ENCODE measurements around the gene AKAP13. TPM values are rescaled to one million over a fixed set of nuclear protein-coding genes. Genes with fewer than 3 reads are reported as not detected.
"Not testable (repeated sequence)": the region's sequence is repeated elsewhere in the genome, so short reads cannot be mapped to it uniquely, and the experiment has no call there.

Gene AKAP13
- total and polyA plus RNA-seq, 2 experiments from 2014 or later = 53.1 to 108 TPM

- no peak for DNase-seq (ENCODE audit: low read depth in 1 of 2, low spot score in 1 of 2)
- TF ChIP-seq CTCF (IDR thresholded peaks at IDR 0.05; ENCODE audit: low read depth, low read length) = no peak
- Histone ChIP-seq H3K27ac (no peak overlapping the region), H3K27me3 (no peaks in the 10 kb centered on the region), H3K36me3 (peaks cover 3% of the 10 kb centered on the region), H3K4me3 (no peak overlapping the region), H3K4me1 (ENCODE audit: low read depth) (peaks cover 5% of the 10 kb centered on the region), H3K9me3 (ENCODE audit: low read depth) (no peaks in the 10 kb centered on the region)
Observed at GRCh38 chr15:85525755-85526154, 145.4 kb downstream of the AKAP13 start.

GRCh38 chr15:85527895-85528294 is 147.5 kb downstream of the AKAP13 start:
- no peak for TF ChIP-seq CTCF (IDR thresholded peaks at IDR 0.05; ENCODE audit: low read depth, low read length)
- no peak overlapping the region for H3K27ac ChIP-seq
- peaks cover 5% of the 10 kb centered on the region for H3K4me1 ChIP-seq (ENCODE audit: low read depth)

GRCh38 chr15:85530079-85530478 is 149.7 kb downstream of the AKAP13 start:
- Histone ChIP-seq H3K36me3 (peaks cover 6% of the 10 kb centered on the region), H3K27me3 (no peaks in the 10 kb centered on the region), H3K27ac (no peak overlapping the region), H3K9me3 (ENCODE audit: low read depth) (no peaks in the 10 kb centered on the region), H3K4me3 (no peak overlapping the region), H3K4me1 (ENCODE audit: low read depth) (peaks cover 11% of the 10 kb centered on the region)
- no peak for TF ChIP-seq CTCF (IDR thresholded peaks at IDR 0.05; ENCODE audit: low read depth, low read length)
- no peak for DNase-seq (ENCODE audit: low read depth in 1 of 2, low spot score in 1 of 2)

More at GRCh38 chr15:85527895-85528294, 147.5 kb downstream of the AKAP13 start:
- Histone ChIP-seq H3K36me3 (no peaks in the 10 kb centered on the region), H3K4me3 (no peak overlapping the region), H3K9me3 (ENCODE audit: low read depth) (no peaks in the 10 kb centered on the region), H3K27me3 (no peaks in the 10 kb centered on the region)
- peak in 1 of 2 donors; percentile 96 for DNase-seq (ENCODE audit: low read depth in 1 of 2, low spot score in 1 of 2)

GRCh38 chr15:85531083-85531482 is 150.7 kb downstream of the AKAP13 start:
- no peak for TF ChIP-seq CTCF (IDR thresholded peaks at IDR 0.05; ENCODE audit: low read depth, low read length)
- H3K9me3 ChIP-seq (ENCODE audit: low read depth) = no peaks in the 10 kb centered on the region
- peaks cover 7% of the 10 kb centered on the region for H3K36me3 ChIP-seq
- no peak overlapping the region for H3K4me3 ChIP-seq
- H3K4me1 ChIP-seq (ENCODE audit: low read depth) = peaks cover 11% of the 10 kb centered on the region
- H3K27ac ChIP-seq = no peak overlapping the region
- H3K27me3 ChIP-seq = no peaks in the 10 kb centered on the region
- peak in 1 of 2 donors; percentile 35 for DNase-seq (ENCODE audit: low read depth in 1 of 2, low spot score in 1 of 2)

- DNase-seq (ENCODE audit: low read depth in 1 of 2, low spot score in 1 of 2) = no peak
- Histone ChIP-seq H3K27ac (no peak overlapping the region), H3K4me3 (no peak overlapping the region), H3K36me3 (peaks cover 7% of the 10 kb centered on the region), H3K4me1 (ENCODE audit: low read depth) (peaks cover 11% of the 10 kb centered on the region), H3K9me3 (ENCODE audit: low read depth) (no peaks in the 10 kb centered on the region), H3K27me3 (no peaks in the 10 kb centered on the region)
- TF ChIP-seq CTCF (IDR thresholded peaks at IDR 0.05; ENCODE audit: low read depth, low read length) = no peak
Observed at GRCh38 chr15:85532689-85533088, 152.3 kb downstream of the AKAP13 start.

- Histone ChIP-seq H3K4me1 (ENCODE audit: low read depth) (peaks cover 11% of the 10 kb centered on the region), H3K9me3 (ENCODE audit: low read depth) (no peaks in the 10 kb centered on the region), H3K36me3 (peaks cover 7% of the 10 kb centered on the region), H3K27me3 (no peaks in the 10 kb centered on the region), H3K4me3 (no peak overlapping the region), H3K27ac (no peak overlapping the region)
- TF ChIP-seq CTCF (IDR thresholded peaks at IDR 0.05; ENCODE audit: low read depth, low read length) = no peak
- no peak for DNase-seq (ENCODE audit: low read depth in 1 of 2, low spot score in 1 of 2)
Observed at GRCh38 chr15:85534031-85534430, 153.6 kb downstream of the AKAP13 start.

- not testable (repeated sequence) for H3K4me3 ChIP-seq; H3K27me3 ChIP-seq; H3K27ac ChIP-seq; H3K36me3 ChIP-seq; H3K9me3 ChIP-seq (ENCODE audit: low read depth); H3K4me1 ChIP-seq (ENCODE audit: low read depth)
- DNase-seq (ENCODE audit: low read depth in 1 of 2, low spot score in 1 of 2) = peak in 1 of 2 donors; percentile 74
Observed at GRCh38 chr15:85535533-85536330, 155.3 kb downstream of the AKAP13 start.
